HG02981 (cell line): ENCODE results near the gene DDX39B.
A peak's percentile ranks its signal among the peaks of the same experiment; 100 is the strongest.
"Not testable (repeated sequence)": the region's sequence is repeated elsewhere in the genome, so short reads cannot be mapped to it uniquely, and the experiment has no call there.

Experiments used
- ATAC-seq: cut with Tn5 transposase; IDR thresholded peaks from one replicate; pipeline ENCODE4 v1.9.1; 2021; ENCODE audit warnings: mild to moderate bottlenecking, moderate library complexity; ENCODE audit not compliant: unreplicated experiment

The DDX39B gene

GRCh38 chr6:31575952-31576685 lies 34.3 kb upstream of the DDX39B start:
- no peak for ATAC-seq

GRCh38 chr6:31575335-31575901 lies 33.6 kb upstream of the DDX39B start, which contains the start of gene TNF:
Gene TNF (plus strand): TSS chr6:31575565. CDS start chr6:31575742, 177 bp downstream.
- ATAC-seq, result no peak

- no peak for ATAC-seq
Observed at GRCh38 chr6:31574106-31575061, 32.6 kb upstream of the DDX39B start.

- ATAC-seq, result no peak
Observed at GRCh38 chr6:31573239-31574105, 31.7 kb upstream of the DDX39B start.

- peak; percentile 38 for ATAC-seq
Observed at GRCh38 chr6:31572041-31572911, 30.5 kb upstream of the DDX39B start, which contains the start of gene LTA. Gene LTA (plus strand): TSS chr6:31572289. CDS start chr6:31572743, 454 bp downstream.

GRCh38 chr6:31569861-31570536 lies 28.2 kb upstream of the DDX39B start:
- no peak for ATAC-seq

- ATAC-seq, result peak; percentile 60
Observed at GRCh38 chr6:31568537-31568961, 26.7 kb upstream of the DDX39B start.

- no peak for ATAC-seq
Observed at GRCh38 chr6:31567531-31568370, 25.9 kb upstream of the DDX39B start.

- ATAC-seq, result no peak
Observed at GRCh38 chr6:31560697-31561058, 18.9 kb upstream of the DDX39B start.

- peak; percentile 62 for ATAC-seq
Observed at GRCh38 chr6:31559958-31560696, 18.3 kb upstream of the DDX39B start.

GRCh38 chr6:31559606-31559957 lies 17.8 kb upstream of the DDX39B start:
- no peak for ATAC-seq

- ATAC-seq, result peak; percentile 30
Observed at GRCh38 chr6:31558631-31559500, 17.1 kb upstream of the DDX39B start.

- ATAC-seq, result no peak
Observed at GRCh38 chr6:31558318-31558625, 16.5 kb upstream of the DDX39B start.

- no peak for ATAC-seq
Observed at GRCh38 chr6:31557443-31558317, 15.9 kb upstream of the DDX39B start.

GRCh38 chr6:31556307-31556706 lies 14.5 kb upstream of the DDX39B start:
- no peak for ATAC-seq

- not testable (repeated sequence) for ATAC-seq
Observed at GRCh38 chr6:31551371-31551770, 9.6 kb upstream of the DDX39B start.
